Loucy (cell line): ENCODE measurements around the gene SCGB3A2.

Source experiments
- H2AFZ ChIP-seq: fragments of 200-600 bp; sonication (generic); 2 replicates; pipeline ENCODE4 v1.6.0; 2016; ENCODE audit warnings: antibody characterized with exemption, mild to moderate bottlenecking, low read length, moderate library complexity
- H3F3A ChIP-seq: fragments of 200-600 bp; 2 replicates; pipeline ENCODE4 v1.6.0; 2016; ENCODE audit warnings: antibody characterized with exemption, low read depth, mild to moderate bottlenecking
- H3K27me3 ChIP-seq: fragments of 200-600 bp; sonication (generic); 2 replicates; pipeline ENCODE4 v1.6.1; 2014; ENCODE audit warnings: low read length, mild to moderate bottlenecking; ENCODE audit not compliant: insufficient read depth, poor library complexity, severe bottlenecking
- H3K36me3 ChIP-seq: fragments of 200-600 bp; sonication (generic); 2 replicates; pipeline ENCODE4 v1.6.1; 2016; ENCODE audit warnings: low read length; ENCODE audit not compliant: insufficient read depth
- H3K4me1 ChIP-seq: fragments of 200-600 bp; sonication (generic); 2 replicates; pipeline ENCODE4 v1.5.1; 2014; ENCODE audit warnings: low read length, mild to moderate bottlenecking; ENCODE audit not compliant: insufficient read depth, poor library complexity, severe bottlenecking
- H3K4me2 ChIP-seq: fragments of 200-600 bp; sonication (generic); 2 replicates; pipeline ENCODE4 v1.6.0; 2014; ENCODE audit warnings: antibody characterized with exemption, low read length, low read depth, mild to moderate bottlenecking; ENCODE audit not compliant: poor library complexity, severe bottlenecking
- H3K4me3 ChIP-seq: fragments of 200-600 bp; sonication (generic); 2 replicates; pipeline ENCODE4 v1.5.1; 2014; ENCODE audit warnings: low read length, mild to moderate bottlenecking, mixed read lengths; ENCODE audit not compliant: poor library complexity, severe bottlenecking
- H3K79me2 ChIP-seq: fragments of 200-600 bp; sonication (generic); 2 replicates; pipeline ENCODE4 v1.6.1; 2014; ENCODE audit warnings: low read length; ENCODE audit not compliant: insufficient read depth
- H3K9ac ChIP-seq: fragments of 200-600 bp; sonication (generic); 2 replicates; pipeline ENCODE4 v1.6.0; 2014; ENCODE audit warnings: mild to moderate bottlenecking, low read depth, low read length, moderate library complexity; ENCODE audit not compliant: poor library complexity, severe bottlenecking
- H3K9me2 ChIP-seq: fragments of 200-600 bp; sonication (generic); replicated peaks from 2 replicates; pipeline ENCODE4 v1.6.1; 2016; ENCODE audit warnings: low read depth, low read length, mixed read lengths
- H3K9me3 ChIP-seq: fragments of 200-600 bp; sonication (generic); 2 replicates; pipeline ENCODE4 v1.6.1; 2014; ENCODE audit warnings: mild to moderate bottlenecking, antibody characterized with exemption, low read length, low read depth; ENCODE audit not compliant: insufficient read depth
- H4K20me1 ChIP-seq: fragments of 200-600 bp; sonication (generic); 2 replicates; pipeline ENCODE4 v1.6.0; 2014; ENCODE audit warnings: antibody characterized with exemption, low read length, mild to moderate bottlenecking; ENCODE audit not compliant: insufficient read depth, poor library complexity, severe bottlenecking
- EZH2phosphoT487 ChIP-seq: fragments of 200-600 bp; IDR thresholded peaks from 2 replicates; pipeline ENCODE4 v1.6.1; 2018; ENCODE audit warnings: antibody characterized with exemption, mild to moderate bottlenecking, moderate library complexity, borderline replicate concordance
- TF ChIP-seq, protein P1 (sequence below): fragments of 200-600 bp; sonication (generic); conservative IDR thresholded peaks from 2 replicates; pipeline ENCODE4 v1.5.1; 2014; ENCODE audit warnings: mild to moderate bottlenecking, antibody characterized with exemption, low read length

The SCGB3A2 gene

DNA sequence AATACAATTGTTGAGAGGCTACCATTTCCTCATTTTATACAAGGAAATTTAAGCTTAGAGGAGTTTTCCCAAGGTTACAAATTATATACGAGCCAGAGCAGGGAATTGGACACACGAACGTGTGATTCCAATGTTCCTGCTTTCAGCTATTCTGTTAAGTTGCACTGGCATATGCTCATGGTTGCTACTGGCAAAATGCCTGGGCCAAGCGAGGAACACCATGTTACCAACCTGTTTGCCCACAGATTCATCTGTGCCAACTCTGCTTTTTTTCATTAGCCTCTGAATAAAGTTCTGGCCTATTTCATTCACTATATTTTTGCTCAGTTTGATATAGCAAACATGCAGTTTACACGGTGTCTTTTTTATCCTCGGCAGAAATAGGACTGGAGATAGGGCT, 32.9 kb downstream of the SCGB3A2 start:
- Histone ChIP-seq H2AFZ (no peak overlapping the region), H3K9me2 (no peaks in the 10 kb centered on the region), H3K36me3 (no peaks in the 10 kb centered on the region), H3K4me2 (no peak overlapping the region), H3F3A (no peaks in the 10 kb centered on the region), H3K79me2 (no peaks in the 10 kb centered on the region), H4K20me1 (no peaks in the 10 kb centered on the region), H3K4me1 (no peaks in the 10 kb centered on the region), H3K27me3 (no peaks in the 10 kb centered on the region), H3K9me3 (no peaks in the 10 kb centered on the region), H3K4me3 (no peak overlapping the region), H3K9ac (no peak overlapping the region)
- TF ChIP-seq, protein P1, sequence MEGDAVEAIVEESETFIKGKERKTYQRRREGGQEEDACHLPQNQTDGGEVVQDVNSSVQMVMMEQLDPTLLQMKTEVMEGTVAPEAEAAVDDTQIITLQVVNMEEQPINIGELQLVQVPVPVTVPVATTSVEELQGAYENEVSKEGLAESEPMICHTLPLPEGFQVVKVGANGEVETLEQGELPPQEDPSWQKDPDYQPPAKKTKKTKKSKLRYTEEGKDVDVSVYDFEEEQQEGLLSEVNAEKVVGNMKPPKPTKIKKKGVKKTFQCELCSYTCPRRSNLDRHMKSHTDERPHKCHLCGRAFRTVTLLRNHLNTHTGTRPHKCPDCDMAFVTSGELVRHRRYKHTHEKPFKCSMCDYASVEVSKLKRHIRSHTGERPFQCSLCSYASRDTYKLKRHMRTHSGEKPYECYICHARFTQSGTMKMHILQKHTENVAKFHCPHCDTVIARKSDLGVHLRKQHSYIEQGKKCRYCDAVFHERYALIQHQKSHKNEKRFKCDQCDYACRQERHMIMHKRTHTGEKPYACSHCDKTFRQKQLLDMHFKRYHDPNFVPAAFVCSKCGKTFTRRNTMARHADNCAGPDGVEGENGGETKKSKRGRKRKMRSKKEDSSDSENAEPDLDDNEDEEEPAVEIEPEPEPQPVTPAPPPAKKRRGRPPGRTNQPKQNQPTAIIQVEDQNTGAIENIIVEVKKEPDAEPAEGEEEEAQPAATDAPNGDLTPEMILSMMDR = no peak
- no peak for TF ChIP-seq EZH2phosphoT487

DNA sequence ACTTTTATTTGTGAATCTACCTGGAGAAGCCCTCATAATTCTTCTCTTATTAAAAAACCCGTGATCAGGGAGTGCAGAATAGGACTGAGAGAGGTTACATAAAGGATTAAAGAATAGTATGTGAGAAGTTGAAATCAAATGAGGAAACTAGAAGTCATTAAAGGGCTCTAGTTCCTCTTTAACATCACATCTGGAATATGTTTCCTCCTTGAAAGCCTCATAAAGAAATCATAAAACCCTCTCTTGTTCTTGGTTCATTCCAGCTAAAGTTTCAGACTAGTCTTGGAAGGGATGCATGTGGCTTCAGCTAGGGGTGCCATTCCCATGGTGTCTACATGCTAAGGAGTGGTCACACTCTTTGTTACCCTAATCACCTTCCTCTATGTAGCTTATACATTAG, 33.5 kb downstream of the SCGB3A2 start:
- Histone ChIP-seq H3K4me1 (no peaks in the 10 kb centered on the region), H3K36me3 (no peaks in the 10 kb centered on the region), H3K9ac (no peak overlapping the region), H3K4me3 (no peak overlapping the region), H3K9me3 (no peaks in the 10 kb centered on the region), H4K20me1 (no peaks in the 10 kb centered on the region), H3K27me3 (no peaks in the 10 kb centered on the region), H3K79me2 (no peaks in the 10 kb centered on the region), H3F3A (no peaks in the 10 kb centered on the region), H3K9me2 (no peaks in the 10 kb centered on the region), H3K4me2 (no peak overlapping the region), H2AFZ (no peak overlapping the region)
- TF ChIP-seq, protein P1 = no peak

DNA sequence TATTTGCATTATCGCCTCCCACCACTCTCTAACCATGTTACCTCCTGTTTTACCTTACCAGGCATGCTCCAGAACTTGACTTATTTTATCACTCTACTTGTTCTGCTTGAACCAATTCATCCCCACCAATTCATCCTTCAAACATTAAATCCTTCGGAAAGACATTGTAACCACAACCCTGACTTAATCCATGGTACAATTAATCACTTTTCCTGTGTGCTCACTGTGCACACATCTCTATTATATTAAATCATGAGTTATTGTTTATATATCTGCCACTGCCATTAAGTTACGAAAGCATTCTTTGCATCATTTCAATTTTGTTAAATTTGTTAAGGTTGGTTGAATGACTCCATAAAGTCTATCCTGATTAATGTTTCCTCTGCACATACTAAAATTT, 35.3 kb downstream of the SCGB3A2 start:
- no peaks in the 10 kb centered on the region for H3K79me2 ChIP-seq
- TF ChIP-seq, protein P1 = no peak
- TF ChIP-seq EZH2phosphoT487 = no peak

More for the DNA sequence above, 35.3 kb downstream of the SCGB3A2 start:
- no peak overlapping the region for H3K4me2 ChIP-seq
- no peaks in the 10 kb centered on the region for H4K20me1 ChIP-seq
- H3K9me3 ChIP-seq = no peaks in the 10 kb centered on the region
- H2AFZ ChIP-seq = no peak overlapping the region
- no peak overlapping the region for H3K4me3 ChIP-seq
- H3K4me1 ChIP-seq = no peaks in the 10 kb centered on the region
- H3K27me3 ChIP-seq = no peaks in the 10 kb centered on the region
- no peaks in the 10 kb centered on the region for H3K9me2 ChIP-seq
- no peaks in the 10 kb centered on the region for H3K36me3 ChIP-seq
- H3K9ac ChIP-seq = no peak overlapping the region
- H3F3A ChIP-seq = no peaks in the 10 kb centered on the region
